Neuronal stem cell (in vitro differentiated cells): Measurements from ENCODE around the gene URB2.

Experiments
- DNase-seq: peaks from one replicate; pipeline ENCODE4 v3.0.0-alpha.2; 2013; ENCODE audit warnings: low spot score
- H2AFZ ChIP-seq: one replicate; pipeline ENCODE4 v1.6.1; 2013; ENCODE audit warnings: mild to moderate bottlenecking, low read length, inconsistent platforms
- H2AK5ac ChIP-seq: 2 replicates; pipeline ENCODE4 v1.6.1; 2013; ENCODE audit warnings: low read depth, mild to moderate bottlenecking, inconsistent platforms, low read length, moderate library complexity, mixed read lengths
- H2BK120ac ChIP-seq: 2 replicates; pipeline ENCODE4 v1.6.1; 2013; ENCODE audit warnings: low read depth, mild to moderate bottlenecking, inconsistent platforms, low read length, moderate library complexity, mixed read lengths
- H2BK12ac ChIP-seq: one replicate; pipeline ENCODE4 v1.6.1; 2013; ENCODE audit warnings: low read length, inconsistent platforms
- H2BK15ac ChIP-seq: 2 replicates; pipeline ENCODE4 v1.6.1; 2013; ENCODE audit warnings: mild to moderate bottlenecking, low read length, inconsistent platforms, mixed read lengths
- H2BK5ac ChIP-seq: one replicate; pipeline ENCODE4 v1.6.1; 2013; ENCODE audit warnings: inconsistent platforms, mild to moderate bottlenecking, low read length, moderate library complexity
- H3K14ac ChIP-seq: one replicate; pipeline ENCODE4 v1.6.1; 2013; ENCODE audit warnings: low read length, inconsistent platforms
- H3K18ac ChIP-seq: 2 replicates; pipeline ENCODE4 v1.6.1; 2013; ENCODE audit warnings: low read length, inconsistent platforms
- H3K23ac ChIP-seq: 2 replicates; pipeline ENCODE4 v1.6.1; 2013; ENCODE audit warnings: low read depth, mild to moderate bottlenecking, mixed read lengths, low read length, inconsistent platforms; ENCODE audit not compliant: poor library complexity
- H3K27ac ChIP-seq: replicated peaks from 3 replicates; pipeline ENCODE4 v1.5.1; 2013; ENCODE audit warnings: low read length, inconsistent platforms
- H3K27me3 ChIP-seq, 3 experiments: 2 replicates each; pipeline ENCODE4 v1.6.1; 2013; ENCODE audit warnings: low read length in 3 of 3, mild to moderate bottlenecking in 2 of 3, inconsistent platforms in 1 of 3, low read depth in 1 of 3, mixed read lengths in 1 of 3, moderate library complexity in 1 of 3; ENCODE audit not compliant: control insufficient read depth in 3 of 3, insufficient read depth in 3 of 3
- H3K36me3 ChIP-seq, 2 donors: replicated peaks in 1 of 2; 2 replicates each; pipeline ENCODE4 v1.6.1; 2013; ENCODE audit warnings: low read length in 2 of 2; ENCODE audit not compliant: control insufficient read depth in 2 of 2, insufficient read depth in 2 of 2
- H3K4ac ChIP-seq: 2 replicates; pipeline ENCODE4 v1.6.1; 2013; ENCODE audit warnings: inconsistent platforms, mild to moderate bottlenecking, low read length, moderate library complexity
- H3K4me1 ChIP-seq, 2 donors: 1 replicate in 1 of 2; 2 replicates in 1 of 2; pipeline ENCODE4 v1.6.1; 2013; ENCODE audit warnings: low read length in 2 of 2, low read depth in 1 of 2; ENCODE audit not compliant: control insufficient read depth in 2 of 2, insufficient read depth in 1 of 2
- H3K4me2 ChIP-seq: one replicate; pipeline ENCODE4 v1.6.1; 2013; ENCODE audit warnings: mild to moderate bottlenecking, low read length, inconsistent platforms; ENCODE audit not compliant: insufficient read depth, poor library complexity, severe bottlenecking
- H3K4me3 ChIP-seq, 2 donors: 2 replicates each; pipeline ENCODE4 v1.5.1; 2013; ENCODE audit warnings: low read length in 2 of 2, mild to moderate bottlenecking in 2 of 2, inconsistent platforms in 1 of 2, moderate library complexity in 1 of 2
- H3K79me1 ChIP-seq: one replicate; pipeline ENCODE4 v1.6.1; 2013; ENCODE audit warnings: low read depth, mild to moderate bottlenecking, inconsistent platforms, low read length, moderate library complexity
- H3K9ac ChIP-seq: one replicate; pipeline ENCODE4 v1.6.1; 2013; ENCODE audit warnings: mild to moderate bottlenecking, low read depth, low read length, inconsistent platforms; ENCODE audit not compliant: poor library complexity
- H3K9me3 ChIP-seq, 2 donors: replicated peaks in 1 of 2; 2 replicates each; pipeline versions ENCODE3 to v1.6.1; 2013; ENCODE audit warnings: low read length in 2 of 2, mild to moderate bottlenecking in 2 of 2, inconsistent platforms in 1 of 2, low read depth in 1 of 2, mixed read lengths in 1 of 2, moderate library complexity in 1 of 2; ENCODE audit not compliant: control insufficient read depth in 2 of 2, insufficient read depth in 1 of 2
- H4K8ac ChIP-seq: one replicate; pipeline ENCODE4 v1.6.1; 2013; ENCODE audit warnings: low read depth, mild to moderate bottlenecking, inconsistent platforms, low read length, moderate library complexity
- H4K91ac ChIP-seq: one replicate; pipeline ENCODE4 v1.6.1; 2013; ENCODE audit warnings: low read length, low read depth, mild to moderate bottlenecking, inconsistent platforms; ENCODE audit not compliant: poor library complexity
- WGBS, 2 donors: extraction: QIAGEN DNeasy Blood & Tissue Kit; methylation state at CpG; one replicate each; pipeline ENCODE4 v1.1.7; 2013; ENCODE audit warnings: missing lambda C conversion rate in 2 of 2, mixed read lengths in 1 of 2; ENCODE audit not compliant: insufficient read length in 2 of 2, insufficient replicate concordance in 1 of 2; ENCODE audit errors: extremely low coverage in 2 of 2; 5-methylcytosine and 5-hydroxymethylcytosine counted together

The URB2 gene

DNA sequence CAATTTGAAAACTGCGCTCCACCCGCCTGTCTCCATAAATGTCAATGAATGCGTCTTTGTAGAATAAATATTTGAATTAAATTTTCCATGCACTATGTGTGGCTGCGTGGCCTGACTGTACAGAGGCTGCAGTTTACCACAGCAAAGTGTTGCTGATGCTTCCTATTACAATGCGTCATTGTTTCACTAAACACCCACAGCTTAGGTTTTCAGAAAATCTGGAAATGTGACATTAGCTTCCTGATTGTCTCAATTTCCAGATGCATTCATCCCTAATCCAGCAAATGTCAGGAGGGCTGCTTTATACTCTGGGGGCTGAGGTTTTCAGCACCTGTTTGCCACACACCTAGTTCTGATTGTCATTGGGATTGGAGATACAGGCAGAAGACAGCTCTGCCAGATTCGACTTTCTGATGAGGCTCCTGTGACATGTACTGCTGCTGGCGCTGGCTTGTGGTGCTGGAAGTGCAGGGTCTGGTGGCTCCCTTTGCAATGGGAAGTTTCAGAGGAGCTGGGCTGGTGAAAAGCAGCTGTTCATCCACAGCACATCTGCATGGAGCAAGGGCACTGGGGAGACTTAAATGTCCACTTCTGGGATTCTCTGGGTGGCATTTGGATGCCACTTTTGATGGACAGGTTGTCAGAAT is 40.0 kb downstream of the URB2 start:
- Histone ChIP-seq H3K79me1 (no peaks in the 10 kb centered on the region), H3K4me2 (no peak overlapping the region), H2AK5ac (no peak overlapping the region), H3K4ac (no peak overlapping the region), H3K9me3 (no peaks in the 10 kb centered on the region), H2BK15ac (no peak overlapping the region), H3K4me3 (no peak overlapping the region), H2BK12ac (no peak overlapping the region), H4K8ac (no peak overlapping the region), H2AFZ (no peak overlapping the region), H3K4me1 (no peaks in the 10 kb centered on the region), H3K9ac (no peak overlapping the region), H2BK120ac (no peak overlapping the region), H3K27ac (no peak overlapping the region), H3K36me3 (peaks cover 2 to 20% of the 10 kb centered on the region in 2 donors), H3K27me3 (no peaks in the 10 kb centered on the region), H4K91ac (no peak overlapping the region), H3K14ac (no peak overlapping the region), H3K18ac (no peak overlapping the region), H2BK5ac (no peak overlapping the region), H3K23ac (no peak overlapping the region)
- no CpG with 5 or more reads among the region's 7 CpGs for WGBS, 2 donors
- no peak for DNase-seq

DNA sequence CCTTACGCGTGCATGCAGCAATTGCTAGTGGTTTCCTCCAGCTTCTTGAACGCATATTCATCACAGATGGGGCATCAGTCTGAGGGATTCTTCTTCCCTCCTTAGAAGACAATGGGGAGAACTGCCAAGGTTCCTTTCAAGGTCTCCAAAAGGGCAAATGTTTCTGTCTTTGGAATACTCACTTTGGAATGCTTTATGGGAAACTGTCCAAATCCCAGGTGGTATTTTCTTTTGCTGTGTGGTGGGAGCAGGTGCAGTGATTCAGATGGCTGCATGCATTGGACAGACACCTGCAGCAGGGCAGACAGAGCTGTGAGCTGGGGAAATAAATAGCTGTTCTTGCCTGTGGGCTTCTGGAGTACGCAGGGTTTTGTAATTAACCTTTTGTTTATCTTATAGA is 40.5 kb downstream of the URB2 start:
- WGBS, 2 donors, result no CpG with 5 or more reads among the region's 4 CpGs
- Histone ChIP-seq H2AFZ (no peak overlapping the region), H2BK120ac (no peak overlapping the region)

DNA sequence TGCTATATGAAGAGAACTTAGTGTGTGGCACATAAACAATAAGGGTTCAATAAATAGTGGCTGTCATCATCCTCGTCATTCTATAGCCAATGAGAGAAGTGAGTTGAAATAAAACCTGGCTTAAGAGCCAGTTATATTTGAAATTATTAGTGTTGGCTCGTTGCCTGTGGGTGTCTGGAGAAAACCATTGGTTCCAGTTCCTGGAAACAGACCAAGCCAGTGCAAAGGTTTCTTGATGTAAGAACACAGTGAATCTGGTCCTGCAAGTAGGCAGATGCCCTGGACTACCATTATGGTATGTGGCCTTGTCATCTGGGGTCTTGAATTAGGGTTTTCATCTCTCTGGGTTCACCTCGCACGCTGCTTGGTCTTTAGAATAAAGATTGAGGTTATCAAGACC is 43.3 kb downstream of the URB2 start:
- Histone ChIP-seq H3K27me3 (no peaks in the 10 kb centered on the region), H2BK120ac (no peak overlapping the region), H3K9me3 (no peaks in the 10 kb centered on the region)

More for the DNA sequence above, 40.5 kb downstream of the URB2 start:
- Histone ChIP-seq H3K27me3 (no peaks in the 10 kb centered on the region), H4K91ac (no peak overlapping the region), H3K4me3 (no peak overlapping the region), H2AK5ac (no peak overlapping the region), H3K27ac (no peak overlapping the region), H3K23ac (no peak overlapping the region), H3K4ac (no peak overlapping the region), H2BK15ac (no peak overlapping the region), H3K4me1 (no peaks in the 10 kb centered on the region), H2BK5ac (no peak overlapping the region), H3K9ac (no peak overlapping the region), H3K9me3 (no peaks in the 10 kb centered on the region), H3K79me1 (no peaks in the 10 kb centered on the region), H2BK12ac (no peak overlapping the region), H3K18ac (no peak overlapping the region), H3K4me2 (no peak overlapping the region), H4K8ac (no peak overlapping the region), H3K36me3 (peaks cover 2 to 14% of the 10 kb centered on the region in 2 donors), H3K14ac (no peak overlapping the region)
- DNase-seq, result no peak

DNA sequence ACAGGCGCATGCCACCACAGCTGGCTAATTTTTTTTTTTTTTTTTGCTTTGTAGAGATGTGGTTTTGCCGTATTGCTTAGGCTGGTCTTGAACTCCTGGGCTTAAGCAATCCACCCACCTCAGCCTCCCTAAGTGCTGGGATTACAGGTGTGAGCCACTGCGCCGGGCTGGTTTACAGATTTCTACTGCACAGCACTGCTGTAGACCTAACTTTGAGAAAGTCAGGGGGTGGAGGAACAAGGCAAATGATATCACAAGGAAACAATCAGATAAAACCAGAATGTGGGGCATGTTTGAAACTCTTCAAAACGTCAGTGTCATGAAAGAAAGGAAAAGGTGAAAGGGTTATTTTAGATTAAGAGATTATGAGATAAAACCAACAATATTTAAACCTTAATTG is 45.3 kb downstream of the URB2 start:
- Histone ChIP-seq H2BK120ac (no peak overlapping the region), H2BK12ac (no peak overlapping the region), H3K27me3 (no peaks in the 10 kb centered on the region), H3K79me1 (no peaks in the 10 kb centered on the region), H3K9me3 (no peaks in the 10 kb centered on the region), H2BK15ac (no peak overlapping the region), H4K91ac (no peak overlapping the region), H2AFZ (no peak overlapping the region), H2AK5ac (no peak overlapping the region), H3K18ac (no peak overlapping the region), H3K9ac (no peak overlapping the region), H3K27ac (no peak overlapping the region), H3K4me2 (no peak overlapping the region), H3K4me1 (no peaks in the 10 kb centered on the region), H4K8ac (no peak overlapping the region), H3K23ac (no peak overlapping the region), H2BK5ac (no peak overlapping the region), H3K4me3 (no peak overlapping the region), H3K4ac (no peak overlapping the region), H3K14ac (no peak overlapping the region), H3K36me3 (no peaks in the 10 kb centered on the region)
- no CpG with 5 or more reads among the region's 5 CpGs for WGBS, 2 donors
- no peak for DNase-seq

More for the DNA sequence above, 43.3 kb downstream of the URB2 start:
- Histone ChIP-seq H3K27ac (no peak overlapping the region), H3K18ac (no peak overlapping the region), H2BK12ac (no peak overlapping the region), H3K9ac (no peak overlapping the region), H2AFZ (no peak overlapping the region), H3K4me3 (no peak overlapping the region), H3K14ac (no peak overlapping the region), H3K79me1 (no peaks in the 10 kb centered on the region), H3K4me1 (no peaks in the 10 kb centered on the region), H2AK5ac (no peak overlapping the region), H2BK5ac (no peak overlapping the region), H4K91ac (no peak overlapping the region), H3K23ac (no peak overlapping the region), H3K4me2 (no peak overlapping the region), H3K36me3 (no peaks in the 10 kb centered on the region), H4K8ac (no peak overlapping the region), H3K4ac (no peak overlapping the region), H2BK15ac (no peak overlapping the region)
- no CpG with 5 or more reads among the region's 4 CpGs for WGBS, 2 donors
- no peak for DNase-seq
